HG03575 (cell line): ENCODE data around the gene TSNAX.
"Not testable (repeated sequence)": the region's sequence is repeated elsewhere in the genome, so short reads cannot be mapped to it uniquely, and the experiment has no call there.

Source experiments
- ATAC-seq: cut with Tn5 transposase; IDR thresholded peaks from one replicate; pipeline ENCODE4 v1.9.1; 2021; ENCODE audit not compliant: unreplicated experiment, insufficient number of reproducible peaks, low FRiP score; ENCODE audit errors: extremely low read depth

TSNAX gene

GRCh38 chr1:231593264-231593663 lies 64.8 kb downstream of the TSNAX start:
- ATAC-seq = not testable (repeated sequence)

GRCh38 chr1:231594123-231594522 lies 65.7 kb downstream of the TSNAX start:
- no peak for ATAC-seq

GRCh38 chr1:231594749-231595148 lies 66.3 kb downstream of the TSNAX start:
- no peak for ATAC-seq

GRCh38 chr1:231596337-231596791 lies 67.9 kb downstream of the TSNAX start:
- ATAC-seq = no peak

- ATAC-seq = no peak
These were observed 69.5 kb downstream of the TSNAX start for GRCh38 chr1:231597971-231598370.

- no peak for ATAC-seq
These were observed 72.0 kb downstream of the TSNAX start for GRCh38 chr1:231600458-231600976.

GRCh38 chr1:231601824-231602672 lies 73.6 kb downstream of the TSNAX start:
- no peak for ATAC-seq

- ATAC-seq = no peak
These were observed 74.2 kb downstream of the TSNAX start for GRCh38 chr1:231602673-231602984.

GRCh38 chr1:231603598-231604275 lies 75.3 kb downstream of the TSNAX start:
- ATAC-seq = no peak

GRCh38 chr1:231604276-231604621 lies 75.8 kb downstream of the TSNAX start:
- no peak for ATAC-seq

GRCh38 chr1:231605149-231606100 lies 77.0 kb downstream of the TSNAX start:
- no peak for ATAC-seq

- ATAC-seq = no peak
These were observed 78.2 kb downstream of the TSNAX start for GRCh38 chr1:231606712-231607111.

GRCh38 chr1:231610388-231610787 lies 81.9 kb downstream of the TSNAX start:
- ATAC-seq = no peak

- ATAC-seq = no peak
These were observed 82.6 kb downstream of the TSNAX start for GRCh38 chr1:231611111-231611510.

- ATAC-seq = no peak
These were observed 83.4 kb downstream of the TSNAX start for GRCh38 chr1:231611851-231612250.

- ATAC-seq = peak; percentile 90
These were observed 84.1 kb downstream of the TSNAX start for GRCh38 chr1:231612393-231613089.

GRCh38 chr1:231613419-231614349 lies 85.2 kb downstream of the TSNAX start:
- ATAC-seq = no peak
